Activated naive CD8-positive, alpha-beta T cell treated with anti-CD3 and anti-CD28 coated beads, Interleukin-2, amount 50 U/mL, for 24 hours (primary cell): ENCODE data around the gene MYBPHL.

ENCODE experiments used
- ATAC-seq: fragments of 150-1000 bp; cut with Tn5 transposase; one replicate; pipeline ENCODE4 v1.10.0; 2021
- DNase-seq: peaks from one replicate; pipeline ENCODE4 v3.0.0; 2021
- H3K27ac Mint-ChIP-seq: one replicate; pipeline ENCODE4 v1.8.0; 2021; ENCODE audit warnings: mild to moderate bottlenecking, mixed read lengths
- H3K27me3 Mint-ChIP-seq: one replicate; pipeline ENCODE4 v1.8.0; 2021; ENCODE audit warnings: mixed read lengths
- H3K36me3 Mint-ChIP-seq: one replicate; pipeline ENCODE4 v1.8.0; 2021; ENCODE audit warnings: low read depth, mixed read lengths
- H3K4me1 Mint-ChIP-seq: one replicate; pipeline ENCODE4 v1.8.0; 2021; ENCODE audit warnings: mixed read lengths
- H3K4me3 Mint-ChIP-seq: one replicate; pipeline ENCODE4 v1.8.0; 2021; ENCODE audit warnings: mild to moderate bottlenecking, moderate library complexity, mixed read lengths
- H3K9me3 Mint-ChIP-seq: one replicate; pipeline ENCODE4 v1.8.0; 2021; ENCODE audit warnings: mixed read lengths

The MYBPHL gene, protein sequence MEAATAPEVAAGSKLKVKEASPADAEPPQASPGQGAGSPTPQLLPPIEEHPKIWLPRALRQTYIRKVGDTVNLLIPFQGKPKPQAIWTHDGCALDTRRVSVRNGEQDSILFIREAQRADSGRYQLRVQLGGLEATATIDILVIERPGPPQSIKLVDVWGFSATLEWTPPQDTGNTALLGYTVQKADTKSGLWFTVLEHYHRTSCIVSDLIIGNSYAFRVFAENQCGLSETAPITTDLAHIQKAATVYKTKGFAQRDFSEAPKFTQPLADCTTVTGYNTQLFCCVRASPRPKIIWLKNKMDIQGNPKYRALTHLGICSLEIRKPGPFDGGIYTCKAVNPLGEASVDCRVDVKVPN

DNA sequence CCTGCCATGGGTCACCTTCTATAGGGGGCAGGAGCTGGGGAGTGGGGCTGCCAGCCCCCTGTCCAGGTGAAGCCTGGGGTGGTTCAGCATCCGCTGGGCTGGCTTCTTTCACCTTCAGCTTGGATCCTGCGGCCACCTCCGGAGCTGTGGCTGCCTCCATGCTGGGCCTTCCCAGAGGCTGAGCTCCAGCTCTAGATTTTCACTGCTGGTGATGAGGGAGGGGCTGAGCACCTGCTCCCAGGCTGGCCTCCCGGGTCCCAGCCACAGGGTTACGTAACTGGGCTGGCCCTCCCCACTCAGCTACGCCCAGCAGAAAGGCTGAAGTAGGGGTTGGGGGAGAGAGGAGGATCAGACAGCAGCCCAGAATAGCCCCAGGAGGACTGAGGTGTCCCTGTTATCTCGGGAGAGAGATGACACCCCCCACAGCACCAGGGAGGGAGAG, at the start of gene MYBPHL:
TSS of gene MYBPHL (minus strand) at position 180 of the 442 bp plus-strand sequence. CDS start at position 160, 20 bp downstream.
- DNase-seq (no peak), ATAC-seq (no peak)
- Mint-ChIP-seq H3K9me3 (no peaks in the 10 kb centered on the region), H3K4me1 (peaks cover 3% of the 10 kb centered on the region), H3K36me3 (no peaks in the 10 kb centered on the region), H3K4me3 (no peak within 1 kb of the TSS), H3K27me3 (no peaks in the 10 kb centered on the region), H3K27ac (no peak within 1 kb of the TSS)

- Mint-ChIP-seq H3K27me3 (peaks cover 2% of the 10 kb centered on the region), H3K4me1 (no peaks in the 10 kb centered on the region), H3K27ac (no peak overlapping the region), H3K9me3 (no peaks in the 10 kb centered on the region), H3K36me3 (no peaks in the 10 kb centered on the region), H3K4me3 (no peak overlapping the region)
- ATAC-seq, result no peak
- no peak for DNase-seq
Measured at GRCh38 chr1:109356505-109356904, 49.7 kb upstream of the MYBPHL start.

GRCh38 chr1:109354929-109355328, 48.1 kb upstream of the MYBPHL start:
- H3K27ac Mint-ChIP-seq, result no peak overlapping the region
- no peaks in the 10 kb centered on the region for H3K36me3 Mint-ChIP-seq
- H3K9me3 Mint-ChIP-seq, result no peaks in the 10 kb centered on the region

DNA sequence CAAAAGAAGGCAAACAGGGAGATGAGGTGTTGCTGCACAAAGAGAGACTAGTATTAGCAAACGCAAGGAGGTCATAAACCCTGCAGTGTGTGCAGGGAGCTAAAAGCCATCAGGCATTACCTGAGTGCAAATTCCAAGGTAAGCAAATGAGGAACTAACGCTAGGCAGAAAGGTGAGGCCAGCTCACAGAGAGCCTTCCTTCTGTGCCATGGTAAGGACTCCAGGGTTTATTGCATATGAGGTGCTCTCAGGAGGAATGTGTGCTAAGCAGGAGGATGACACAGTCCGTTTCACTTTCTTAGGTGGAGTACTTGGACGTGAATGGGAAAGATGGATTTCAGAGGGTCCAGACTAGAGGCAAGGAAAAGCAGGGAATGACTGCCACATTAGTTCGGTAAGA, 44.6 kb upstream of the MYBPHL start:
- no peaks in the 10 kb centered on the region for H3K27me3 Mint-ChIP-seq
- H3K36me3 Mint-ChIP-seq, result no peaks in the 10 kb centered on the region
- no peaks in the 10 kb centered on the region for H3K4me1 Mint-ChIP-seq
- no peak for ATAC-seq
- no peaks in the 10 kb centered on the region for H3K9me3 Mint-ChIP-seq
- H3K4me3 Mint-ChIP-seq, result no peak overlapping the region
- no peak for DNase-seq
- no peak overlapping the region for H3K27ac Mint-ChIP-seq

More at GRCh38 chr1:109354929-109355328, 48.1 kb upstream of the MYBPHL start:
- DNase-seq (no peak), ATAC-seq (no peak)
- H3K27me3 Mint-ChIP-seq, result peaks cover 2% of the 10 kb centered on the region
- H3K4me1 Mint-ChIP-seq, result no peaks in the 10 kb centered on the region
- H3K4me3 Mint-ChIP-seq, result no peak overlapping the region

DNA sequence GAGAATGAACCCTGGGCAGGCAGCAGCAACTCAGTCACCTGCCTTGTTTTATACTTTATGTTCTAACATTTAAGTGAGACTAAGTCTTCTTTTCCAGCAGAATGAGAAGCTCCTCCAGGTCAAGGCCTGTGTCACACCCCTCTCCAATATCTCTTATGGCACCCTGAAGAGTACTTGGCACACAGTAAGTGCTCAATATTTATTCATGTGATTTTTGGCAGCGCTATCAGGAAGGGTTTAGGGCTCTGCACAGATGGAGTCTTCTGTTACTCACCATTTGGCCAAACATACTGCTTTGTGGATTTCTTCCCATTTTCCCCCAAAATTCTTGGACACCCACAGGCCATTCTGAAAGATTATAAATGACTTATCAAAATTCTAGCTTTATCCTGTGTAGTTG, 43.8 kb upstream of the MYBPHL start:
- Mint-ChIP-seq H3K4me1 (no peaks in the 10 kb centered on the region), H3K4me3 (no peak overlapping the region), H3K27me3 (no peaks in the 10 kb centered on the region), H3K27ac (no peak overlapping the region), H3K9me3 (no peaks in the 10 kb centered on the region), H3K36me3 (no peaks in the 10 kb centered on the region)
- DNase-seq (no peak), ATAC-seq (no peak)

DNA sequence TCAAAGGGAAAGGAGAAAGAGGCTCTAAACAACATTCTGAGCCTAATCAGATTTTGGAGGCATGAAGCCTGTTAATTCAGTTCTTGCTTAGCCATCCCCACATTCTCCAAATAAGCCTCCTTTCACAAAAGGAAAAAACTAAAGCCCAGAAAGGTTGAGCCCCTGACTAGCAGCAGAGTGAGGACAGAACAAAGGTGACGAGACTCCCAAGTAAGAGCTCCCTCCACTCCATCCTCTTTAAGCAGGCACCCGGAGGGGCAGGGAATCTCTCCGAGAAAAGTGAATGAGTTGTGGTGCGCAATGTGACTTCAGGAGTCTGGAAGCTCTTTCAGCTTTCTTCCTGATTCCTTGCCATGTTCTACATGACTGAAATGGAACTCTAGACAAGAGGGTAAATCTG, 43.4 kb upstream of the MYBPHL start:
- ATAC-seq (no peak), DNase-seq (no peak)
- H3K4me3 Mint-ChIP-seq, result no peak overlapping the region
- H3K9me3 Mint-ChIP-seq, result no peaks in the 10 kb centered on the region
- H3K27ac Mint-ChIP-seq, result no peak overlapping the region
- H3K4me1 Mint-ChIP-seq, result no peaks in the 10 kb centered on the region
- H3K27me3 Mint-ChIP-seq, result no peaks in the 10 kb centered on the region
- H3K36me3 Mint-ChIP-seq, result no peaks in the 10 kb centered on the region

GRCh38 chr1:109347511-109347910, 40.7 kb upstream of the MYBPHL start:
- H3K4me3 Mint-ChIP-seq, result no peak overlapping the region
- no peak for ATAC-seq
- no peaks in the 10 kb centered on the region for H3K9me3 Mint-ChIP-seq

DNA sequence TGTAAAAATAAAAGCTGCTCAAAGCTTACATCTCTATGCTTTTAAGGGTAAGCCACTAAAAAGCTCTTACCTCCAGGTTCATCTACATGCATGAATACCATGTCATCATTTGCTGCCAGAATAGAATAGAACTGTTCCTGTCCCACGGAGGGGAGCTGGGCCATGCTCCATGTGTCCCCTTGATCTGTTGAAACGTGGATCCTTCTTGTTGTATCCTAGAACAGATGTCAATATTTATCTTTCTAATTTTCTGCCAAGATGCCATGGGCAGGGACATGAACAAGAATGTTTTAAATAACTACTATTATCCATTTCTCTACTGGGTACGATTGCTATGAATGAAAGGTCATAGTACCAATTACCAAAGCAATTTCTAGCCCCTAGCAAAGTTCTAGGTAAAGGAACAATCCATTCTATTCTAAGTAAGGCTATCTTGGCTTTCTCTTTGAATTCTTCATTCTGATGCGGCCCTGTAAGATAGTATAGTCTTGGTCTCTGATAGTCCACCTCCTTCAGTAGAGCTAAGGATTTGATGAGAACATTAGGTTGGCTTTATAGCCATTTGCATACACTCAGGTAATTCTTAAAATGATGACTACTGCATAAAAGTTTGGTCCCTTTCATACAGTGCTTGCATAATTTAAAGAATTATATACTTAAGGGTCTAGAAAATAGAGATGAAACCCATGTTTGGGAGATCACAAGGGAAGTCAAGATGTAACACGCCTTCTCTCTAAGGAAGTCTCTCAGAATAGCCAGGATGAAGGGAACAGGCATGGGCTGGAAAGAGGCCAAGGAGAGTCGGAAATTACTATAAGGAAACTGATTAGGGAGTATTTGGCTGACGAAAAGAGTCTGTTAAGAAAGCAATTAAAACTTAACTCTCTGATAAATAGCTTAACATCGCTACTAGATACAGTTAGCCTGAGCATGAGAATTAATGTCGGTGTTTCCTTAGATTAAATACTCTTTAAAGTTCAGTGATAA, 35.4 kb upstream of the MYBPHL start:
- peaks cover 2% of the 10 kb centered on the region for H3K36me3 Mint-ChIP-seq
- no peak overlapping the region for H3K4me3 Mint-ChIP-seq
- H3K4me1 Mint-ChIP-seq, result no peaks in the 10 kb centered on the region
- H3K27me3 Mint-ChIP-seq, result no peaks in the 10 kb centered on the region
- H3K27ac Mint-ChIP-seq, result no peak overlapping the region
- DNase-seq, result no peak
- no peak for ATAC-seq
- no peaks in the 10 kb centered on the region for H3K9me3 Mint-ChIP-seq

More at GRCh38 chr1:109347511-109347910, 40.7 kb upstream of the MYBPHL start:
- Mint-ChIP-seq H3K36me3 (no peaks in the 10 kb centered on the region), H3K4me1 (no peaks in the 10 kb centered on the region), H3K27me3 (no peaks in the 10 kb centered on the region), H3K27ac (no peak overlapping the region)
- DNase-seq, result no peak

- Mint-ChIP-seq H3K36me3 (peaks cover 2% of the 10 kb centered on the region), H3K9me3 (no peaks in the 10 kb centered on the region), H3K4me1 (no peaks in the 10 kb centered on the region), H3K27me3 (no peaks in the 10 kb centered on the region), H3K4me3 (no peak overlapping the region), H3K27ac (no peak overlapping the region)
- no peak for DNase-seq
- ATAC-seq, result no peak
Measured at GRCh38 chr1:109338608-109339007, 31.8 kb upstream of the MYBPHL start.

DNA sequence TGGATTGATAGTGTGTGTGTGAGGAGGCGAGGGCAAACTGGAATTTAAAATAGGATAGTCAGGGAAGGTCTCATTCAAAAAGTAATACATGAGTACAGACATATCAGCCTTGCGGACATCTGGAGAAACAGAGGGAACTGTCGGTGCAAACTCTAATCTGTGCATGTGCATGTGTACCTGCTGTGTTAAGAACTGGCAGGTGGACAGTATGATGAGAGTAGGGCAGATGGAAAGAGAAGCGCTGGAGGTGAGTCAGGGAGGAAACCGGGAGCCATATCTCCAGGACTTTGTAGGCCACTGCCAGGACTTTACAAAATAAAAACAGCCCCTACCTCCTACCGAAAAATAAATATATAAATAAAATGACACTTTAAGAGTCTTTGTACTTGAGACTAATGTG, 31.3 kb upstream of the MYBPHL start:
- Mint-ChIP-seq H3K9me3 (no peaks in the 10 kb centered on the region), H3K4me3 (no peak overlapping the region), H3K4me1 (no peaks in the 10 kb centered on the region), H3K36me3 (peaks cover 2% of the 10 kb centered on the region), H3K27me3 (no peaks in the 10 kb centered on the region), H3K27ac (no peak overlapping the region)
- DNase-seq (no peak), ATAC-seq (no peak)

DNA sequence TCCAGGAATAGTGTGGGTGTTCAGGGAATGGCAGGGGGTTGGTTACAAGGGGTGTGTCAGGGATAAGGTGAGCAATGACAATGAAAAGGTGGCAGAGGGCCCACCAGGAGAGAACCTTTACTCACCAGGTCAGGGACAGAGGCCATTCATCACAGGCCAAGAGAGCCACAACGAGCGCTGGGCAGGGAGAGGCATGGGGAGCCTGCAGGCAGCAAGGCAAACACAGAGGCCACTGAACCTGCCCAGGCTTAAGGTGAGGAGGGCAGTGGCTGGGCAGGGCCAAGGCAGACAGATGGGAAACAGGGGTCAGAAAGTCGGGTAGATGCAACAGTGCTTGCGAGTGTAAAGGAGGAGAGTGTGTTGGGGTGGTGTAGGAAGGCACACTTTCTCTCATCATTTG, 28.3 kb upstream of the MYBPHL start:
- Mint-ChIP-seq H3K9me3 (peaks cover 15% of the 10 kb centered on the region), H3K27ac (no peak overlapping the region), H3K4me3 (no peak overlapping the region), H3K27me3 (no peaks in the 10 kb centered on the region), H3K36me3 (peaks cover 14% of the 10 kb centered on the region), H3K4me1 (no peaks in the 10 kb centered on the region)
- DNase-seq (no peak), ATAC-seq (no peak)

- ATAC-seq (no peak), DNase-seq (no peak)
- H3K4me1 Mint-ChIP-seq, result no peaks in the 10 kb centered on the region
- H3K4me3 Mint-ChIP-seq, result no peak overlapping the region
- peaks cover 16% of the 10 kb centered on the region for H3K36me3 Mint-ChIP-seq
- peaks cover 20% of the 10 kb centered on the region for H3K9me3 Mint-ChIP-seq
- peaks cover 2% of the 10 kb centered on the region for H3K27me3 Mint-ChIP-seq
- no peak overlapping the region for H3K27ac Mint-ChIP-seq
Measured at GRCh38 chr1:109331113-109331512, 24.3 kb upstream of the MYBPHL start.

DNA sequence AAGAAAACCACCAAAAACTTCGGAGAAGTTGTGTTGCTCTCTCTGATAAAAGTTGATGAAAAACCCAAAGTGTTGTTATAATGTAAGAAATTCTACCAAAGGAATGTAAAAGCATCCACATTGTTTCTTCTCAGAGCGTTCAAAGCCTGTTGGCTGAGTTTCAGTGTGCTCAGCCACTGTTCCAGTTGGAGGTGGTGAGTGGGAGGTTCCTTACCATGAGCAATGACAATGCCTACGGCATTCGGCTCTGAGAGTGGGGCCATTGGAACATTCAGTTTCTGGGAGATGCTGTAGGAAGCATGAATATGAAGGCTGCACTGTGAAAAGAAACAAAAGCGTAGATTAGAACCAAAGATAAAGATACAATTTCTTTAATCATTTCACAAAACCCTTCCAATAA, 20.5 kb upstream of the MYBPHL start:
- Mint-ChIP-seq H3K4me3 (no peak overlapping the region), H3K36me3 (peaks cover 16% of the 10 kb centered on the region), H3K27me3 (peaks cover 2% of the 10 kb centered on the region), H3K9me3 (peaks cover 17% of the 10 kb centered on the region), H3K27ac (no peak overlapping the region), H3K4me1 (no peaks in the 10 kb centered on the region)
- DNase-seq, result no peak
- no peak for ATAC-seq

DNA sequence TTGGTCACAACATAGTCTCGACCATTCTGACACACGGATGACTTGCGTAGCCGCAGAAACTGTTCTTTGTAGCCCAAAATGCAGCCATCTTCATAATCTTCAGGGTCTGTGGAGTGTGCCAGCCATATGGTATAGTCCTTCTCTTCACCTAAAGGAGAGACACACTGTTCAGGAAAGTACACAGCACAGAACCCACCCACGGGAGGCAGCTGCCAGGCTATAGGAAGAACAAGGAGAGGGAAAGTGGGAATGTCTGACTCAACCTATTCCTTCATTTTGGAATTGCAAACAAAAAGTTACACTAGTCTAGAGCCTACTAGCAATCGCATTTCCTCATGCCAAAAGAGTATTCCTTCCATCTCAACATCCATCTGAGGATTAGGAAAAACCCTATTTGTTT, 16.2 kb upstream of the MYBPHL start:
- ATAC-seq (no peak), DNase-seq (no peak)
- H3K36me3 Mint-ChIP-seq, result no peaks in the 10 kb centered on the region
- H3K4me1 Mint-ChIP-seq, result no peaks in the 10 kb centered on the region
- no peaks in the 10 kb centered on the region for H3K9me3 Mint-ChIP-seq
- H3K27me3 Mint-ChIP-seq, result no peaks in the 10 kb centered on the region
- H3K27ac Mint-ChIP-seq, result no peak overlapping the region
- no peak overlapping the region for H3K4me3 Mint-ChIP-seq

DNA sequence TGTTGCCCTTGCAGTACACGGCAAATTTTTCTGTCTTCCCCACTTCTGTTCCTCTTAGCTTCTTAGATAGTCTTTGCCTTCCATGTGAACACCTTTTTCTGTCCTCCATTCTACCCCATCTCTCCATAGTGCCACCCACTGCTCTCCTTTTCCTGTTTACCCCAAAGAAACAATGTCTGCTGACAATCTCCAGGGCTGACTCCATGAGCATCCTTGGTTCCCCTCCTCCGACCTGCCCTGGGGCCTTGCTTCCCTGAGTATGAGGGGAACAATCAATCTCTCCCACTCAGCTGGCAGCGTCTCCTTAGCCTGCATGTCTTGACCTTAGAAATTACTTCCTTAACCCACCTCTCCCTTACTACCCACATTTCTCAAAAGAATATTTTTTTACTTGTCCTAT, 12.3 kb upstream of the MYBPHL start:
- Mint-ChIP-seq H3K36me3 (no peaks in the 10 kb centered on the region), H3K27ac (no peak overlapping the region), H3K9me3 (no peaks in the 10 kb centered on the region), H3K4me3 (no peak overlapping the region), H3K4me1 (no peaks in the 10 kb centered on the region), H3K27me3 (no peaks in the 10 kb centered on the region)
- ATAC-seq, result no peak
- DNase-seq, result no peak
